Loucy (cell line): Measurements from ENCODE around the gene SCPEP1.

Experiments used
- H2AFZ ChIP-seq: fragments of 200-600 bp; sonication (generic); 2 replicates; pipeline ENCODE4 v1.6.0; 2016; ENCODE audit warnings: antibody characterized with exemption, mild to moderate bottlenecking, low read length, moderate library complexity
- H3F3A ChIP-seq: fragments of 200-600 bp; 2 replicates; pipeline ENCODE4 v1.6.0; 2016; ENCODE audit warnings: antibody characterized with exemption, low read depth, mild to moderate bottlenecking
- H3K27me3 ChIP-seq: fragments of 200-600 bp; sonication (generic); 2 replicates; pipeline ENCODE4 v1.6.1; 2014; ENCODE audit warnings: low read length, mild to moderate bottlenecking; ENCODE audit not compliant: insufficient read depth, poor library complexity, severe bottlenecking
- H3K36me3 ChIP-seq: fragments of 200-600 bp; sonication (generic); 2 replicates; pipeline ENCODE4 v1.6.1; 2016; ENCODE audit warnings: low read length; ENCODE audit not compliant: insufficient read depth
- H3K4me1 ChIP-seq: fragments of 200-600 bp; sonication (generic); 2 replicates; pipeline ENCODE4 v1.5.1; 2014; ENCODE audit warnings: low read length, mild to moderate bottlenecking; ENCODE audit not compliant: insufficient read depth, poor library complexity, severe bottlenecking
- H3K4me2 ChIP-seq: fragments of 200-600 bp; sonication (generic); 2 replicates; pipeline ENCODE4 v1.6.0; 2014; ENCODE audit warnings: antibody characterized with exemption, low read length, low read depth, mild to moderate bottlenecking; ENCODE audit not compliant: poor library complexity, severe bottlenecking
- H3K4me3 ChIP-seq: fragments of 200-600 bp; sonication (generic); 2 replicates; pipeline ENCODE4 v1.5.1; 2014; ENCODE audit warnings: low read length, mild to moderate bottlenecking, mixed read lengths; ENCODE audit not compliant: poor library complexity, severe bottlenecking
- H3K79me2 ChIP-seq: fragments of 200-600 bp; sonication (generic); 2 replicates; pipeline ENCODE4 v1.6.1; 2014; ENCODE audit warnings: low read length; ENCODE audit not compliant: insufficient read depth
- H3K9ac ChIP-seq: fragments of 200-600 bp; sonication (generic); 2 replicates; pipeline ENCODE4 v1.6.0; 2014; ENCODE audit warnings: mild to moderate bottlenecking, low read depth, low read length, moderate library complexity; ENCODE audit not compliant: poor library complexity, severe bottlenecking
- H3K9me2 ChIP-seq: fragments of 200-600 bp; sonication (generic); replicated peaks from 2 replicates; pipeline ENCODE4 v1.6.1; 2016; ENCODE audit warnings: low read depth, low read length, mixed read lengths
- H3K9me3 ChIP-seq: fragments of 200-600 bp; sonication (generic); 2 replicates; pipeline ENCODE4 v1.6.1; 2014; ENCODE audit warnings: mild to moderate bottlenecking, antibody characterized with exemption, low read length, low read depth; ENCODE audit not compliant: insufficient read depth
- H4K20me1 ChIP-seq: fragments of 200-600 bp; sonication (generic); 2 replicates; pipeline ENCODE4 v1.6.0; 2014; ENCODE audit warnings: antibody characterized with exemption, low read length, mild to moderate bottlenecking; ENCODE audit not compliant: insufficient read depth, poor library complexity, severe bottlenecking
- CTCF ChIP-seq: fragments of 200-600 bp; sonication (generic); conservative IDR thresholded peaks from 2 replicates; pipeline ENCODE4 v1.5.1; 2014; ENCODE audit warnings: mild to moderate bottlenecking, antibody characterized with exemption, low read length
- EZH2phosphoT487 ChIP-seq: fragments of 200-600 bp; IDR thresholded peaks from 2 replicates; pipeline ENCODE4 v1.6.1; 2018; ENCODE audit warnings: antibody characterized with exemption, mild to moderate bottlenecking, moderate library complexity, borderline replicate concordance

Gene SCPEP1

GRCh38 chr17:57050306-57050705, 72.4 kb downstream of the SCPEP1 start:
- H4K20me1 ChIP-seq, result no peaks in the 10 kb centered on the region
- H3K4me3 ChIP-seq, result no peak overlapping the region
- peaks cover 14% of the 10 kb centered on the region for H3K4me1 ChIP-seq
- no peaks in the 10 kb centered on the region for H3K27me3 ChIP-seq
- no peak overlapping the region for H3K9ac ChIP-seq
- no peaks in the 10 kb centered on the region for H3K9me2 ChIP-seq
- H3F3A ChIP-seq, result no peaks in the 10 kb centered on the region
- peak overlapping the region; percentile 7; the same call in 1 of the 2 replicates for H2AFZ ChIP-seq
- H3K36me3 ChIP-seq, result no peaks in the 10 kb centered on the region
- H3K79me2 ChIP-seq, result no peaks in the 10 kb centered on the region
- H3K9me3 ChIP-seq, result no peaks in the 10 kb centered on the region
- no peak for TF ChIP-seq EZH2phosphoT487
- peak; percentile 42 for TF ChIP-seq CTCF
- no peak overlapping the region for H3K4me2 ChIP-seq

- Histone ChIP-seq H3K36me3 (no peaks in the 10 kb centered on the region), H3F3A (no peaks in the 10 kb centered on the region), H3K9me2 (no peaks in the 10 kb centered on the region), H3K4me3 (no peak overlapping the region), H3K9me3 (no peaks in the 10 kb centered on the region), H3K4me1 (peaks cover 14% of the 10 kb centered on the region), H3K27me3 (no peaks in the 10 kb centered on the region), H2AFZ (no peak overlapping the region), H4K20me1 (no peaks in the 10 kb centered on the region), H3K79me2 (no peaks in the 10 kb centered on the region), H3K4me2 (no peak overlapping the region), H3K9ac (no peak overlapping the region)
- TF ChIP-seq EZH2phosphoT487 (no peak), CTCF (no peak)
Observed at GRCh38 chr17:57051886-57052361, 74.0 kb downstream of the SCPEP1 start.
